LNCAP (cell line): ENCODE results near the gene SLIT1.

ENCODE experiments used
- TF ChIP-seq, protein P1 (sequence below): fragments of 450-650 bp; IDR thresholded peaks from 2 replicates; pipeline ENCODE4 v1.5.1; 2017; ENCODE audit warnings: mild to moderate bottlenecking

Gene SLIT1

DNA sequence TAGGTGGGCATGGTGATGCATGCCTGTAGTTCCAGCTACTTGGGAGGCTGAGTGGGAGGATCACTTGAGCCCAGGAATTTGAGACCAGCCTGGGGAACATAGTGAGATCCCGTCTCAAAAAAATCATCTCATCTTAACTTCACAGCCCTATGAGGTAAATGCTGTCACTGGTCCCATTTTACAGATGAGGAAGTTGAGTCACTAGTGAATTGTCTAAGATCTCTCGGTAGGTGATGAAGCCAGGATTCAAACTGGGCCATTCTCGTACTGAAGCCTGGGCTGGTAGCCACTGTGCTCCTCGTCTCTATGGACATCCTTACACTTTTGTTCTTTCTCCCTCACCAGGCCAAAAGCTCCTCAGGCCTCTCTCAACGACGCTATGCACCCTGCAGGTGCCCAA is 6.4 kb downstream of the SLIT1 start:
- TF ChIP-seq, protein P1, sequence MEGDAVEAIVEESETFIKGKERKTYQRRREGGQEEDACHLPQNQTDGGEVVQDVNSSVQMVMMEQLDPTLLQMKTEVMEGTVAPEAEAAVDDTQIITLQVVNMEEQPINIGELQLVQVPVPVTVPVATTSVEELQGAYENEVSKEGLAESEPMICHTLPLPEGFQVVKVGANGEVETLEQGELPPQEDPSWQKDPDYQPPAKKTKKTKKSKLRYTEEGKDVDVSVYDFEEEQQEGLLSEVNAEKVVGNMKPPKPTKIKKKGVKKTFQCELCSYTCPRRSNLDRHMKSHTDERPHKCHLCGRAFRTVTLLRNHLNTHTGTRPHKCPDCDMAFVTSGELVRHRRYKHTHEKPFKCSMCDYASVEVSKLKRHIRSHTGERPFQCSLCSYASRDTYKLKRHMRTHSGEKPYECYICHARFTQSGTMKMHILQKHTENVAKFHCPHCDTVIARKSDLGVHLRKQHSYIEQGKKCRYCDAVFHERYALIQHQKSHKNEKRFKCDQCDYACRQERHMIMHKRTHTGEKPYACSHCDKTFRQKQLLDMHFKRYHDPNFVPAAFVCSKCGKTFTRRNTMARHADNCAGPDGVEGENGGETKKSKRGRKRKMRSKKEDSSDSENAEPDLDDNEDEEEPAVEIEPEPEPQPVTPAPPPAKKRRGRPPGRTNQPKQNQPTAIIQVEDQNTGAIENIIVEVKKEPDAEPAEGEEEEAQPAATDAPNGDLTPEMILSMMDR, result no peak

DNA sequence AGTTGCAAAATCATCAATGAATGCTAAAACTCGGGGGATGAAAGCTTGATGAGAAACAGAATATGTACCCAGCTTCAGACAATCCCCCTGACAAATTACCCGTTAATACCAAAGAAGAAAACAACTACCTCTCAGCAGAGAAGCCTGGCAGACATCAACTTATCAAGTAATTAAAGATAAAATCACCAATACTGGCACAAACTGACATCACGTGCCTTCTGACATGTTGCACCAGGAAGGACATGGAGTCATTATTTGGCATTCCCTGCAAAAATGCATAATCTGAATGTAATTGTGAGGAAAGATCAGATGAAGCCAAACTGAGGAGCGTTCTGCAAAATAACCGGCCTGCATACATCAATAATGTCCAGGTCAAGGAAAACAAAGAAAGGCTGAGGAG is 7.7 kb downstream of the SLIT1 start:
- TF ChIP-seq, protein P1, result no peak

DNA sequence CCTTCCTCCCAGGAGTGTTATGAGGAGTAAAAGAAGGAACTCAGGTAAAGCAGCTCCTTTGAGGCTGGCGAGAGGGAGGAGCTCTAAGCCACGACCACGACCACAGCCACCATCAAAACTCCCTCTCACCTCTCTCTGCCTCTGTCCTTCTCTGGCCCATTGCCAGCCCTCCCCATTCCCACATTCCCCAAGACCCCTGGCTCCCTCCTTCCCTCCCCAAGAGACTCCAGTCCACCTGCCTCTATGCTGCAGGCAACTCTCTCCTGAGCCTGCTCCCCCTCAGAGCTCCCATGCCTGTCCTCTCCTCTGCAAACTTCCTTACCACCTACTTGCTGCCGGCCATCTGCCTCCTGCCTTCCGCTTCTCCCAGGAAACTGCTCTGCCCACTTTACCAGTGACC is 9.5 kb downstream of the SLIT1 start:
- TF ChIP-seq, protein P1, result no peak

DNA sequence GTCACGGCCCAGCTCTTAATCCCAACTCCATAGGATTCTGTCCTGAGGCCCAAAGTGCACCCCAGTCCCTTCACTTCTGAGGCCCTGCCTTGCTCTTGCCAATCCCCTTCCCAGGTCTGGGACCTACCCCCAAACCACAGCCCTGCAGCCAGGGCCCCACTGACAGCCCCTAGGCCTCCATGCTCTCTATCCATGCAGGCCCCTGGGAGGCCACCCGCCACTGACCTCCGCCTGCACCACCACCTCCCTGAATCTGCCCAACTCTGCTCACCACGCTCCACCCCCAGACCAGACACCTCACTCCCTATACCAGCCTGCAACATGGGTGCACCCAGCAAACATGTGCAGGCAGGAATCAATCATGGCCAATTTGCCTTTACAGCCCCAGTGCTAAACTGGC is 10.2 kb downstream of the SLIT1 start:
- TF ChIP-seq, protein P1, result no peak

DNA sequence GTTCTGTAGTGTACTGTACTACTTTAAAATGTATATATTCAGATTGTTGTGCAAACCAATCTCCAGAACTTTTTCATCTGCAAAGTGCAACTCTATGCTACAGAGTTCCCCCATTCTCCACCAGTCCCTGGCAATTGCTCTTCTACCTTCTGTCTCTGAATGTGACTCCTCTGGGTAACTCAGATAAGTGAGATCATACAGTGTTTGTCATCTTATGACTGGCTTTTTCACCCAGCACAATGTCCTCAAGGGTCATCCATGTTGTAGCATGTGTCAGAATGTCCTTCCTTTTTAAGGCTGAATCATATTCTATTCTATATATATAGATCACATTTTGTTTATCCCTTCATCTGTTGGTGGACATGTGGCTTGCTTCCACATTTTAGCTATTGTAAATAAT is 10.8 kb downstream of the SLIT1 start:
- TF ChIP-seq, protein P1, result no peak

DNA sequence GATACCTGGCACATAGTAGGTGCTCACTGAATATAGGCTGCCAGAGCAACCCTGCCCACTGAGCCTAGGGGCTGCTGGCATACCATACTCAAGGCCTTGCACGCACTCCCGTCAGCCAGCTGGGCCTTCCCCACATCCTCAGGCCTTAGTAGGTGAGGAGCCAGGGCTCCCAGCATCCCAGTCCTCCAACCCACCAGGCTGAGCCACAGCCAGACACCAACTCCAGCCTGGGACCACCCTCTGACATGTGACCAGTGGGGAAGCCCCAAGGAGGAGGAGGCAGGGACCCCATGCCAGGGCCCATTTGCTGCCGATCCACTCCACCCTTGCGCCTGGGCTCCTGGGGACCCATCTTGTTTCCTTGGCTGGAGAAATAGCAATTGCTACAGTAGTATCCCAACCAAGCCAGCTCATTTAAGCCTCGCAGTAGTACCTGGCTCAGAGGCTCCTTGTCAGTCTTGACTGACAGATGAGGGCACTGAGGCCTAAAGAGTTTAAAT is 11.4 kb downstream of the SLIT1 start:
- TF ChIP-seq, protein P1, result no peak

DNA sequence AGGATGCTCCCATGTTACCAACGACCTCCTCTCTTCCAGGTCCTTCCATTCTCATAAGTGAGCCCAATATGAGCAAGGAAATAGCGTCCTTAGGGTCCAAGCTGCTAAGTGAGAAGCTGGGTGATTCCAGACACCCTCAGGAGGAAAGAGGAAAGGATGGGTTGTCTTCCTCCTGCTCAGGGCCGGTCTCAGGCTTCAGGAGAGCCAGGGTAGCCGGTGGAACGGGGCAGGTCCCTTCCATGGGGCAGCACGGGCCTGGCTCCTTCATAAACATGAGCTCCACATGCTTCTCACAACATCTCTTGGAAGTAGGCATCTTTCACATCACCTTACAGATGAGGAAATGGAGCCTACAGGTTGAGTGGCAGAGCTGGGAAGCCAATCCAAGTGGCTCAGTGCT is 12.7 kb downstream of the SLIT1 start:
- TF ChIP-seq, protein P1, result no peak

DNA sequence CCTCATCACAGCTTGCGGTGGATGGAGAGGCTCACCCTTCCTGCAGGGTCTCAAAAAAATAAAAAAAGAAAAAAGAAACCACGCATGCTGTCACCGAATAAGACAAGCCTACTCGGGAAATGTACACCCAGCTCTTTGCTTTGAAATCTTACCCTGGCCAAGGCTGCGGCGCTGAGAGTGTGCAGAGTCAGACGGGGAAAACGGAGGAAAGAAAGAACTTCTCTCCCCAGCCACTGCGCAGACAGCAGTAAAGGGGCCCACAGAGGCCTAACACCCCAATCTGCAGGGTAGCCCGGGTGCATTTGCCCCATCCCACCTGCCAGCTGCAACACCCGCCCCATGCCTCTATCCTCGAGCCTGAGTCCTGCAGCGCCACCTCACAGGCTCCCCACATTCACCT is 14.8 kb downstream of the SLIT1 start:
- TF ChIP-seq, protein P1, result no peak
